ENCODE data around the gene MTMR11. TPM values are rescaled to one million over a fixed set of nuclear protein-coding genes. Genes with fewer than 3 reads are reported as not detected.

MTMR11 gene
- total and polyA plus RNA-seq, 7 experiments from 2014 or later = 1.2 to 14.2 (median 3.6) TPM; not detected in 2

- Mint-ChIP-seq H3K36me3 (peaks cover 0 to 16% (median 4%) of the 10 kb centered on the region in 5 donors), H3K27ac (no peak overlapping the region), H3K9me3 (no peaks in the 10 kb centered on the region), H3K4me1 (peaks cover 12 to 46% (median 21%) of the 10 kb centered on the region in 7 donors), H3K4me3 (no peak overlapping the region), H3K27me3 (peaks cover 0 to 13% (median 5%) of the 10 kb centered on the region in 5 donors)
- H3K4me3 ChIP-seq (ENCODE audit: low read length) = no peak overlapping the region
- H3K4me1 ChIP-seq (ENCODE audit: control insufficient read depth in 2 of 2, insufficient read depth in 2 of 2, low read length in 2 of 2) = peaks cover 6 to 7% of the 10 kb centered on the region in 2 donors
- no peaks in the 10 kb centered on the region for H3K9me3 ChIP-seq (ENCODE audit: control insufficient read depth in 2 of 3, low read length in 3 of 3)
- H3K27me3 ChIP-seq (ENCODE audit: control insufficient read depth in 2 of 2, insufficient read depth in 2 of 2, low read length in 2 of 2) = no peaks in the 10 kb centered on the region
- POLR2A ChIA-PET = interaction anchor here (1.3 to 8.7 kb wide), 2 partner anchors 45 to 51 kb away, joined by 3 to 174 read pairs; a partner anchor contains a TSS
- ATAC-seq (no peak), DNase-seq (no peak)
- peaks cover 0 to 2% (median 0%) of the 10 kb centered on the region in 3 experiments for H3K36me3 ChIP-seq (ENCODE audit: control insufficient read depth in 2 of 3, insufficient read depth in 3 of 3, low read length in 3 of 3)
- intact Hi-C loops (cut with micrococcal nuclease) = no loop called here
- no peak overlapping the region for H3K27ac ChIP-seq (ENCODE audit: low read depth, low read length)
- CTCF ChIA-PET = interaction anchor here (0.8 kb wide), 1 partner anchor 11 kb away, joined by 3 read pairs; no protein-coding TSS in a partner anchor
Observed at GRCh38 chr1:149932474-149932873, 4.2 kb downstream of the MTMR11 start.

- H3K9me3 ChIP-seq (ENCODE audit: control insufficient read depth in 2 of 3, low read length in 3 of 3) = no peaks in the 10 kb centered on the region
- H3K27ac Mint-ChIP-seq = peak overlapping the region in 2 of 9 donors; percentile 38 to 81
- no peaks in the 10 kb centered on the region for H3K27me3 ChIP-seq (ENCODE audit: control insufficient read depth in 2 of 2, insufficient read depth in 2 of 2, low read length in 2 of 2)
- H3K4me1 ChIP-seq (ENCODE audit: control insufficient read depth in 2 of 2, insufficient read depth in 2 of 2, low read length in 2 of 2) = peaks cover 15 to 16% of the 10 kb centered on the region in 2 donors
- DNase-seq (no peak), ATAC-seq (no peak)
- H3K36me3 Mint-ChIP-seq = peaks cover 0 to 20% (median 4%) of the 10 kb centered on the region in 5 donors
- peaks cover 3 to 7% (median 3%) of the 10 kb centered on the region in 3 experiments for H3K36me3 ChIP-seq (ENCODE audit: control insufficient read depth in 2 of 3, insufficient read depth in 3 of 3, low read length in 3 of 3)
- intact Hi-C loops (cut with micrococcal nuclease) = no loop called here
- CTCF ChIA-PET = no interaction called here
- H3K27me3 Mint-ChIP-seq = peaks cover 0 to 13% (median 5%) of the 10 kb centered on the region in 5 donors
- H3K4me1 Mint-ChIP-seq = peaks cover 15 to 44% (median 26%) of the 10 kb centered on the region in 7 donors
- H3K4me3 ChIP-seq (ENCODE audit: low read length) = no peak overlapping the region
- POLR2A ChIA-PET = interaction anchor here (8.7 kb wide), 1 partner anchor 43 kb away, joined by 174 read pairs; a partner anchor contains a TSS
- H3K27ac ChIP-seq (ENCODE audit: low read depth, low read length) = no peak overlapping the region
- peaks cover 0 to 1% (median 0%) of the 10 kb centered on the region in 11 donors for H3K9me3 Mint-ChIP-seq
- peak overlapping the region in 2 of 10 donors; percentile 17 to 67 for H3K4me3 Mint-ChIP-seq
Observed at GRCh38 chr1:149931212-149931790, 5.4 kb downstream of the MTMR11 start.

- intact Hi-C loops (cut with micrococcal nuclease) = no loop called here
- Histone ChIP-seq H3K4me3 (ENCODE audit: low read length) (no peak overlapping the region), H3K27ac (ENCODE audit: low read depth, low read length) (no peak overlapping the region), H3K36me3 (ENCODE audit: control insufficient read depth in 2 of 3, insufficient read depth in 3 of 3, low read length in 3 of 3) (peaks cover 15 to 22% (median 16%) of the 10 kb centered on the region in 3 experiments), H3K9me3 (ENCODE audit: control insufficient read depth in 2 of 3, low read length in 3 of 3) (no peaks in the 10 kb centered on the region), H3K4me1 (ENCODE audit: control insufficient read depth in 2 of 2, insufficient read depth in 2 of 2, low read length in 2 of 2) (peaks cover 19 to 30% of the 10 kb centered on the region in 2 donors), H3K27me3 (ENCODE audit: control insufficient read depth in 2 of 2, insufficient read depth in 2 of 2, low read length in 2 of 2) (no peaks in the 10 kb centered on the region)
- peaks cover 0 to 13% (median 5%) of the 10 kb centered on the region in 5 donors for H3K27me3 Mint-ChIP-seq
- H3K4me1 Mint-ChIP-seq = peaks cover 27 to 58% (median 41%) of the 10 kb centered on the region in 7 donors
- H3K4me3 Mint-ChIP-seq = peak overlapping the region in 2 of 10 donors; percentile 70 to 91
- peaks cover 0 to 1% (median 0%) of the 10 kb centered on the region in 11 donors for H3K9me3 Mint-ChIP-seq
- peaks cover 6 to 32% (median 15%) of the 10 kb centered on the region in 5 donors for H3K36me3 Mint-ChIP-seq
- CTCF ChIA-PET = no interaction called here
- DNase-seq (no peak), ATAC-seq (no peak)
- H3K27ac Mint-ChIP-seq = peak overlapping the region in 2 of 9 donors; percentile 66 to 98
- POLR2A ChIA-PET = interaction anchor here (0.6 to 8.7 kb wide), 6 partner anchors 11 to 306 kb away, joined by 3 to 174 read pairs (median 3); partner anchors contain the start of gene ANP32E
Observed at GRCh38 chr1:149929856-149930255, 6.8 kb downstream of the MTMR11 start.

GRCh38 chr1:149928401-149928724, 8.3 kb downstream of the MTMR11 start:
- H3K4me3 Mint-ChIP-seq = peak overlapping the region; percentile 91 to 99 (median 96)
- peaks cover 19 to 44% (median 29%) of the 10 kb centered on the region in 5 donors for H3K36me3 Mint-ChIP-seq
- peaks cover 0 to 1% (median 0%) of the 10 kb centered on the region in 11 donors for H3K9me3 Mint-ChIP-seq
- ATAC-seq (no peak), DNase-seq (no peak)
- peak overlapping the region; percentile 94 for H3K27ac ChIP-seq (ENCODE audit: low read depth, low read length)
- H3K27me3 Mint-ChIP-seq = peaks cover 0 to 13% (median 5%) of the 10 kb centered on the region in 5 donors
- CTCF ChIA-PET = no interaction called here
- POLR2A ChIA-PET = interaction anchor here (0.5 to 8.7 kb wide), 20 partner anchors 9 to 1404 kb away, joined by 3 to 174 read pairs (median 6); partner anchors contain the start of genes BOLA1 and SV2A
- no peaks in the 10 kb centered on the region for H3K9me3 ChIP-seq (ENCODE audit: control insufficient read depth in 2 of 3, low read length in 3 of 3)
- no peaks in the 10 kb centered on the region for H3K27me3 ChIP-seq (ENCODE audit: control insufficient read depth in 2 of 2, insufficient read depth in 2 of 2, low read length in 2 of 2)
- H3K4me1 Mint-ChIP-seq = peaks cover 41 to 67% (median 49%) of the 10 kb centered on the region in 7 donors
- intact Hi-C loops (cut with micrococcal nuclease) = loop anchor here in 1 of 2 donors (1.0 kb wide), 1 partner anchor 139 kb away; the partner anchor contains the start of gene VPS45
- H3K4me3 ChIP-seq (ENCODE audit: low read length) = peak overlapping the region; percentile 82
- peak overlapping the region; percentile 96 to 99 (median 98) for H3K27ac Mint-ChIP-seq
- H3K36me3 ChIP-seq (ENCODE audit: control insufficient read depth in 2 of 3, insufficient read depth in 3 of 3, low read length in 3 of 3) = peaks cover 25 to 37% (median 29%) of the 10 kb centered on the region in 3 experiments
- H3K4me1 ChIP-seq (ENCODE audit: control insufficient read depth in 2 of 2, insufficient read depth in 2 of 2, low read length in 2 of 2) = peaks cover 19 to 30% of the 10 kb centered on the region in 2 donors

GRCh38 chr1:149927563-149928400, 8.9 kb downstream of the MTMR11 start, which contains the start of gene SF3B4:
Gene SF3B4, minus strand, starts transcription at chr1:149927803. Its CDS starts 44 bp downstream, at chr1:149927759.
- H3K27me3 Mint-ChIP-seq = peaks cover 0 to 13% (median 5%) of the 10 kb centered on the region in 5 donors
- ATAC-seq (peak; percentile 98), DNase-seq (peak; percentile 89 to 96 (median 95))
- Histone ChIP-seq H3K27me3 (ENCODE audit: control insufficient read depth in 2 of 2, insufficient read depth in 2 of 2, low read length in 2 of 2) (no peaks in the 10 kb centered on the region), H3K9me3 (ENCODE audit: control insufficient read depth in 2 of 3, low read length in 3 of 3) (no peaks in the 10 kb centered on the region), H3K4me1 (ENCODE audit: control insufficient read depth in 2 of 2, insufficient read depth in 2 of 2, low read length in 2 of 2) (peaks cover 19 to 30% of the 10 kb centered on the region in 2 donors), H3K4me3 (ENCODE audit: low read length) (peak within 1 kb of the TSS; percentile 82), H3K27ac (ENCODE audit: low read depth, low read length) (peak within 1 kb of the TSS; percentile 94), H3K36me3 (ENCODE audit: control insufficient read depth in 2 of 3, insufficient read depth in 3 of 3, low read length in 3 of 3) (peaks cover 28 to 42% (median 34%) of the 10 kb centered on the region in 3 experiments)
- peak within 1 kb of the TSS; percentile 96 to 99 (median 98) for H3K27ac Mint-ChIP-seq
- peaks cover 24 to 45% (median 35%) of the 10 kb centered on the region in 5 donors for H3K36me3 Mint-ChIP-seq
- H3K4me1 Mint-ChIP-seq = peaks cover 44 to 67% (median 49%) of the 10 kb centered on the region in 7 donors
- peaks cover 0 to 1% (median 0%) of the 10 kb centered on the region in 11 donors for H3K9me3 Mint-ChIP-seq
- peak within 1 kb of the TSS; percentile 91 to 99 (median 96) for H3K4me3 Mint-ChIP-seq
- intact Hi-C loops (cut with micrococcal nuclease) = loop anchor here (1.0 to 2.0 kb wide), 10 partner anchors 10 to 1327 kb away; partner anchors contain the start of genes BOLA1 (in 2 of the 2), OTUD7B (in 1 of the 2), PSMD4 (in 1 of the 2) and SV2A (in 1 of the 2)
- ChIA-PET POLR2A (interaction anchor here (0.5 to 8.7 kb wide), 21 partner anchors 10 to 1404 kb away, joined by 3 to 174 read pairs (median 6); partner anchors contain the start of genes BOLA1 and SV2A), CTCF (no interaction called here)
